Endothelial cell of umbilical vein (primary cell): ENCODE data around the gene COX6B1.

Experiments used
- EZH2 ChIP-seq: IDR thresholded peaks from 2 replicates; pipeline ENCODE4 v1.6.1; 2012; ENCODE audit warnings: borderline replicate concordance, low read depth, mild to moderate bottlenecking, moderate library complexity, low read length, inconsistent platforms; ENCODE audit not compliant: severe bottlenecking
- MYC ChIP-seq: IDR thresholded peaks from one replicate; pipeline ENCODE4 v1.6.1; 2011; ENCODE audit warnings: mild to moderate bottlenecking, low read depth, low read length
- POLR2A ChIP-seq: IDR thresholded peaks from 2 replicates; pipeline ENCODE4 v1.6.1; 2012; ENCODE audit warnings: low read depth, mild to moderate bottlenecking, control low read depth, low read length
- POLR2AphosphoS5 ChIP-seq: IDR thresholded peaks from 2 replicates; pipeline ENCODE4 v1.6.1; 2012; ENCODE audit warnings: low read depth, mild to moderate bottlenecking, control low read depth, low read length, moderate library complexity; ENCODE audit not compliant: insufficient read depth
- TF ChIP-seq, protein P1 (sequence below), 2 donors: IDR thresholded peaks; 1 replicate in 1 of 2; 2 replicates in 1 of 2; pipeline ENCODE4 v1.5.1; 2011; ENCODE audit warnings: low read length in 2 of 2, mild to moderate bottlenecking in 2 of 2, moderate library complexity in 2 of 2, control low read depth in 1 of 2, inconsistent platforms in 1 of 2, low read depth in 1 of 2; ENCODE audit not compliant: insufficient read depth in 1 of 2; ENCODE audit errors: extremely low read depth in 1 of 2
- TF ChIP-seq, protein P2 (sequence below): IDR thresholded peaks from 2 replicates; pipeline ENCODE4 v1.6.1; 2011; ENCODE audit not compliant: insufficient read depth, insufficient read length

DNA sequence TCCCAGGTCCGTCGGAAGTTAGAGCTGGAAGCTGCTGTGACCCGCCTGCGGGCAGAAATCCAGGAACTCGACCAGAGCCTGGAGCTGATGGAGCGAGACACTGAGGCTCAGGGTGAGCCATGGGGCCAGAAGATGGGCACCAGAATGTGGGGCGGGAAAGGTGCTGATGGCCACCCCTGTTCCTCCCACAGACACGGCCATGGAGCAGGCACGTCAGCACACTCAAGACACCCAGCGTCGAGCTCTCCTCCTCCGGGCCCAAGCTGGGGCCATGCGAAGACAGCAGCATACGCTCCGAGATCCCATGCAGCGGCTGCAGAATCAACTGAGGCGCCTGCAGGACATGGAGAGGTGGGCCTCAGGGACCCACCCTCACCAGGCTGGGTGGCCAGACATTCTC is 33.1 kb upstream of the COX6B1 start:
- TF ChIP-seq, protein P1, sequence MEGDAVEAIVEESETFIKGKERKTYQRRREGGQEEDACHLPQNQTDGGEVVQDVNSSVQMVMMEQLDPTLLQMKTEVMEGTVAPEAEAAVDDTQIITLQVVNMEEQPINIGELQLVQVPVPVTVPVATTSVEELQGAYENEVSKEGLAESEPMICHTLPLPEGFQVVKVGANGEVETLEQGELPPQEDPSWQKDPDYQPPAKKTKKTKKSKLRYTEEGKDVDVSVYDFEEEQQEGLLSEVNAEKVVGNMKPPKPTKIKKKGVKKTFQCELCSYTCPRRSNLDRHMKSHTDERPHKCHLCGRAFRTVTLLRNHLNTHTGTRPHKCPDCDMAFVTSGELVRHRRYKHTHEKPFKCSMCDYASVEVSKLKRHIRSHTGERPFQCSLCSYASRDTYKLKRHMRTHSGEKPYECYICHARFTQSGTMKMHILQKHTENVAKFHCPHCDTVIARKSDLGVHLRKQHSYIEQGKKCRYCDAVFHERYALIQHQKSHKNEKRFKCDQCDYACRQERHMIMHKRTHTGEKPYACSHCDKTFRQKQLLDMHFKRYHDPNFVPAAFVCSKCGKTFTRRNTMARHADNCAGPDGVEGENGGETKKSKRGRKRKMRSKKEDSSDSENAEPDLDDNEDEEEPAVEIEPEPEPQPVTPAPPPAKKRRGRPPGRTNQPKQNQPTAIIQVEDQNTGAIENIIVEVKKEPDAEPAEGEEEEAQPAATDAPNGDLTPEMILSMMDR (IDR thresholded peaks at IDR 0.05; ENCODE audit: extremely low read depth in 1 of 2, insufficient read depth in 1 of 2, low read depth in 1 of 2, low read length in 2 of 2) = no peak
- no peak for TF ChIP-seq POLR2A
- TF ChIP-seq MYC = no peak
- TF ChIP-seq EZH2 = no peak
- no peak for TF ChIP-seq POLR2AphosphoS5
- TF ChIP-seq, protein P2, sequence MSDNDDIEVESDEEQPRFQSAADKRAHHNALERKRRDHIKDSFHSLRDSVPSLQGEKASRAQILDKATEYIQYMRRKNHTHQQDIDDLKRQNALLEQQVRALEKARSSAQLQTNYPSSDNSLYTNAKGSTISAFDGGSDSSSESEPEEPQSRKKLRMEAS = no peak
